NCI-H82 (cell line): ENCODE measurements around the gene PSKH1.
"Not testable (repeated sequence)": the region's sequence is repeated elsewhere in the genome, so short reads cannot be mapped to it uniquely, and the experiment has no call there.

Experiments used
- DNase-seq: peaks from one replicate; lab custom pipeline; 2025; lab: John Stamatoyannopoulos, UW

PSKH1 gene

GRCh38 chr16:67892899-67893742 lies at the start of gene PSKH1:
Gene PSKH1 (plus strand): TSS chr16:67893254. CDS start chr16:67908750, 15,496 bp downstream.
- DNase-seq: peak; percentile 96

- DNase-seq: peak; percentile 46
These were observed 49.7 kb upstream of the PSKH1 start for GRCh38 chr16:67843343-67843765.

GRCh38 chr16:67844497-67844896 lies 48.6 kb upstream of the PSKH1 start:
- peak; percentile 55 for DNase-seq

- peak; percentile 37 for DNase-seq
These were observed 47.6 kb upstream of the PSKH1 start for GRCh38 chr16:67845291-67846062.

GRCh38 chr16:67846063-67846319 lies 47.1 kb upstream of the PSKH1 start:
- no peak for DNase-seq

GRCh38 chr16:67846320-67847063 lies 46.6 kb upstream of the PSKH1 start, which contains the start of gene NUTF2:
Gene NUTF2 (plus strand): TSS chr16:67846933. CDS start chr16:67865131, 18,198 bp downstream.
- DNase-seq: peak; percentile 99

GRCh38 chr16:67847064-67847861 lies 45.8 kb upstream of the PSKH1 start, which contains the start of gene CENPT:
Gene CENPT (minus strand): TSS chr16:67847693. CDS start chr16:67833859, 13,834 bp downstream.
- peak; percentile 78 for DNase-seq

DNA sequence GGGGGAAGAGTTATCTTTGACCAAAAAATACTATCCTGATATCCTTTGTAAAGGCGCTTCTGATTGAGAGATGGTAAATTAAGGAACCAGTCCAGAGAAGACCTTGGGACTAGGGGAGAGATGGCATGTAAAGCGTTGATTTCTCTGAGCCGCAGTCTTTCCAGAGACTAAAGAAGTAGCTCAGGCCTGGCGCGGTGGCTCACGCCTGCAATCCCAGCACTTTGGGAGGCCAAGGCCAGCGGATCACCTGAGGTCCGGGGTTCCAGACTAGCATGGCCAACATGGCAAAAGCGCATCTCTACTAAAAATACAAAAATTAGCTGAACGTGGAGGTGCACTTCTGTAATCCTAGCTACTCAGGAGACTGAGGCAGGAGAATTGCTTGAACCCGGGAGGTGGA lies 44.9 kb upstream of the PSKH1 start:
- no peak for DNase-seq

DNA sequence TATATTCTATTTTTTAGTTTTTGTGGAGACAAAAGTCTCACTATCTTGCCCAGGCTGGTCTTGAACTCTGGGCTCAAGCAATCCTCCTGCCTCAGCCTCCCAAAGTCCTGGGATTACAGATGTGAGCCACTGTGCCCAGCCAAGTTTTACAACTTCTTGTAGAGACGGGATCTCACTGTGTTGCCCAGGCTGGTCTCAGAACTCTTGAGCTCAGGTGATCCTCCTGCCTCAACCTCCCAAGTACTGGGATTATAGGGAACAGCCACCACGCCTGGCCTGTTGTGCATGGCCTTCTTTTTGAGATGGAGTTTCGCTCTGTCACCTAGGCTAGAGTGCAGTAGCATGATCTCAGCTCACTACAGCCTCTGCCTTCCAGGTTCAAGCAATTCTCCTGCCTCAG lies 39.4 kb upstream of the PSKH1 start:
- no peak for DNase-seq

- no peak for DNase-seq
These were observed 37.3 kb upstream of the PSKH1 start for GRCh38 chr16:67855789-67856188.

- no peak for DNase-seq
These were observed 36.0 kb upstream of the PSKH1 start for GRCh38 chr16:67856927-67857546.

GRCh38 chr16:67857547-67858233 lies 35.4 kb upstream of the PSKH1 start:
- DNase-seq: no peak

DNA sequence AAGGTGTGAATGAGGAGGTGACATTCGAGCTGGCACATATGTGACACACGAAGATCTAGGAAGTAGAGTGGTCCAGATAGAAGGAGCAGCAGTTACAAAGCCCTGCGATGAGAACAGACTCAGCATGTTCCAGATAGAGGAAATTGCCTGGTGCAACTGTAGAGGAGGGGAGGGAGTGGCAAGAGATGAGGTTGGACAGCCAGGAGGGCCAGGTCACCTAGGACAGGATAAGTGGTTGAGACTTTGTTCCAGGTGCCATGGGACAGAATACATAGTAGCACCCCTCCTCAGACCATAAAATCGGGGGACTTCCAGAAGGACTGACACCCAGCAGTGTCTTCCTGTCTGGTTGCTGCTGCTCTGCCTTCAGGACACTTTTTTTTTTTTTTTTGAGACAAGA lies 34.6 kb upstream of the PSKH1 start:
- no peak for DNase-seq

DNA sequence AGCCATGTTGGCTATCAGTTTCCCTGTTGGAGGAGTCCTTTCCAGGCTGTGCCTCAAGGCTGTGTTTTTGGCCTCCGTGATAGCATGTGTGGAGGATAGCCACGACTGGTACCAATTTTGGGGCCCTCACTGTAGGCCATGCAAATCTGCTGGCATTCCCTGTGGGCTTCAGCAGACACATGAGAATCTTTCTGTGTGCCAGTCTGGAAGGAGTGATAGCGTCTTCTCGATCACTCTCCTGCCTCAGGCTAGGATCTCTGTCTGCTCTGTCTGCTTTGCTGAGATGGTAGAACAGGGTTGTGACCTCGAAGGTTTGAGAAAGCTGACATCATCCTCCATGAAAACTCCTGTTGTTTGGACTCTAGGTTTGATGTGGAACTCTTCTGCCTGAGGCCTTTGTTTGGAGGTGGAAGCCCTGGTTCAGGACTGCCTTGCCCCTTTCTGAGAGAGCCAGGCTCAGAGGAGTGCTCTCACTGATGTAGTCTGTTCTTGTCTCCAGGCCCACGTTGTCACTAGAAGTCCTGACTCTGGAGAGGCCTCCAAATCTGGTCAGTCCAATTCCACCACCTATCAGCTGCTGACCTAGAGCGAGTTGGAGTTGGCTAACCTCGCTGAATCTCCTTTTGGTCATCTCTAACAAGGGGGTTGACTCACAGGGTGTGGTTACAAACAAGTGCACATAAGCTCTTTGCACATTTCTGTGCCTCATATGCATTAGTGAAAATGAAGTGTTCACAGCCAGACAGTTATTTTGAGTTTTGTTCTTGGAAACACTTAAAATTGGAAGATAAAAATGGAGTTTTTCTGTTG lies 32.3 kb upstream of the PSKH1 start:
- DNase-seq: no peak

- no peak for DNase-seq
These were observed 31.2 kb upstream of the PSKH1 start for GRCh38 chr16:67861877-67862276.

DNA sequence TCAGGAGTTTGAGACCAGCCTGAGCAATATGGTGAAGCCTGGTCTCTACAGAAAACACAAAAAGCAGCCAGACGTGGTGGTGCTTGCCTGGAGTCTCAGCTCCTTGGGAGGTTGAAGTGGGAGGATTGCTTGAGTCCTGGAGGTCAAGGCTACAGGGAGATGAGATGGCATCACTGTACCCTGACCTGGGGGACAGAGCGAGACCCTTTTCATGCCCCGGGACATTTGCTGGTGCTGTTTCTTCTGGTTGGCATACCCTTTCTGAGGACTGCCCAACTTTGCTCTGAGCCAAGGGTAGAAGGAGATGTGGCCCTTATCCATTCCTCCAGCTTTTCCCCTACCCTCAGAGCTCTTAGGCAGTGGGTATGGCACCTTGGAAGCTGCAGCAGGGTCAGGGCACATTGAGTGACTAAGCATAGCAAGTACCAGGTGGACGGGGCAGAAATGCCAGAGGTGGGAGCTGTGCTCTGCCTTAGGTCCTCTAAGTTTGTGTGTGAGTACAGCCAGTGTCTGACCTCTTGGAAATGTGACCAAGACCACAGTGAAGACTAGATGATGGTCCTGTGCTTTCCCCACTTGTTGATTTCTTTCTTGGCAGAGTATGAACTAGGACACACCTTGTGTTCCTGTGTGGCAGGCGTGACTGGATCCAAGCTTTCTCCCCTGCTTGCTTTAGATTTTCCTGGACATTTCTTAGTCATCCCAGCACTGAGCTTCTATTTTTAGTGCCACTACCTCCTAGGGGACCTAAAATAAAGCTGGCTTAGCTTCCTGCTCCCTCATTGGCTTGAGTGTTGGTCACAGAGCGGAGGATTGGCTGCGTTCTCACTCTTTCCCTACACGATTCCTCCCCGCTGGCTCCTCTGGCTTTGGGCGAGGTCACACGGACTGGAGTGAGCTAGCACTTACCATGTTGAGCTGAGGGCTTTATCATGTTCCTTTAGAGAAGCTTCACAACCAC lies 30.2 kb upstream of the PSKH1 start:
- peak; percentile 5 for DNase-seq

- not testable (repeated sequence) for DNase-seq
These were observed 29.0 kb upstream of the PSKH1 start for GRCh38 chr16:67864044-67864443.

DNA sequence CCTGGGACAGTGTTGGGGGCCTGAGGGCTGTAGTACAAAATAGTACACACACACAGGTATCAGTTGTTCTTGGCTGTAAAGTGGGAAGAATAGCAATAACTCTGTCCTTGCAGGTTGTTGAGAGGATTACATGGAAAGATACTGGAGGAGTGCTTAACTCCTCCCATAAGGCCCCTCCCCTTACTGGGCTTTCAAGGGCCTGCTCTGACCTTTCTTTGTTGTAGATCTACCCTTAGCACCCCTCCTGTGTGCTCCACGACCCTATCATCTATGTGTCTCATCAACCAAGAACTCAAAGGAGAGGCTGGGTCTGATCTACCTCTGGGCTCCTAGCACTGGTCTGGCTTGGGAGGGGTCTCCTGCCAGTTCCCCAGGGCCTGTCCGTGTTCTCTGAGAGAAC lies 28.5 kb upstream of the PSKH1 start:
- DNase-seq: peak; percentile 6
